Colon (tissue), 2 donors: Measurements from ENCODE around the gene LCP1.

Source experiments
- FAIRE-seq: peaks from 2 replicates; lab custom pipeline; 2012; peaks lifted over from hg19 to GRCh38; lab: Jason Lieb, UNC
- donor health status: control.
- donor health status: control.

LCP1 gene

GRCh38 chr13:46126552-46127357 is 55.2 kb downstream of the LCP1 start:
- FAIRE-seq = no peak

DNA sequence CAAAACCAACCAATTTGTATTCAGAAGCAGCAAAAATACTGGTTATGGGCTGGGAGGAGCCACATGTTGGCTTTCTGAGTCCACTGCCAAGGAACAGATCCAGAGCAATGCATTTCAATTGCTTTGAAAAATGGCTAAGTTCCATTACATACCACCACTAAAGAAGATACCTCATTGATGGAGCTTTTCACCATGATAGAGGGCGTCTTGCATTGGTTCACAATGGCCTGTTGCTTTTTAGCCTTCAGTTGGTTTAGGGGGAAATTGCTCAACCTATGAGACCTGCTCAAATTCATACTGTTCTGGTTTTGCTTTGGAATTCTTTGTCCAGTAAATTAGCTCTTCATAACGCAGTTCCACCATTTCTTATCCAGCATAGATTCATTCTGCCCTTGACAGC is 55.9 kb downstream of the LCP1 start:
- no peak for FAIRE-seq

DNA sequence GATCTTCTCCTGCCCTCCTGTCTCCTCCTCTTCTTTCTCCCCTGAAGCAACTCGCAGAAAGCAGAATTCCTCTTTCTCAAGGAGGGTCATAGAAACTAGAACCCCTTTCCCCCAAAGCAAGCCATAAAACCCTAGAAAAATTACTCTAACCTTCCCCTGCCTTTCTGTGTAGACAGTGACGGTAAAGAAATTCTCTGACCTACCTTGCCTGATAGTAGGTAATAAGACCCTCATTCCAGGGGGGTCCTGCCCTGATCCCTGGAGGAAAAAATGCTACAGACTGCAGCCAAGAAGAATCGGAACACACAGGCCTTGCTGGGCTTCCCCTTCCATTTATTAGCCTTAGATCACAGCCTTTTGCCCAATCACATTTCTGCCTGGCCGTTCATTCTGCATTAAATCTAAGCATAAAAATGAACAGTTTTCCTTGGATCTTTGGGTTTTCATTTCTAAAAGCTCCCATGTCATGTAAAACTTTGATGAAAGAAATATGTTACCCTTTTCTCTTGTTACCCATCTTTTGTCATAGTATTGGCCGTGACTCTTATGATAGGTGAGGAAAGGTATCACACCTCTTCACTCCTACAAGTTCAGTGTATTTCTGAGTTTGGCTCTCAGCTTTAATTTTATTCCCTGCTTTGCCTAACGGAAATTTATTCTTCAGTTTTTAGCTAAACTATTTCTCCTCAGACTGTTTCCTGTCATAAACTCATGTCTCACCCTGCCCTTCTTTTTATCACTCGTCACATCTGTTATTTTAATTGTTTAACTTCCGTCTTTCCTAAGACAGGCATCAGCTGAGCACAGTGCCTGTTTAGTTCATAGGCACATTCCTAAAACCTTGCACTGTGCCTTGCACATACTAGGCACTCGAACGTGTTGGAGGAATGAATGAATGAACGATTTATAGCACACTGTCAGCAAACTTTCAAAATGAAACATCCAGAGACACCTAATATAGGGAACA is 56.7 kb downstream of the LCP1 start:
- no peak for FAIRE-seq

GRCh38 chr13:46124531-46124966 is 57.4 kb downstream of the LCP1 start:
- no peak for FAIRE-seq

GRCh38 chr13:46122304-46122703 is 59.7 kb downstream of the LCP1 start:
- no peak for FAIRE-seq

DNA sequence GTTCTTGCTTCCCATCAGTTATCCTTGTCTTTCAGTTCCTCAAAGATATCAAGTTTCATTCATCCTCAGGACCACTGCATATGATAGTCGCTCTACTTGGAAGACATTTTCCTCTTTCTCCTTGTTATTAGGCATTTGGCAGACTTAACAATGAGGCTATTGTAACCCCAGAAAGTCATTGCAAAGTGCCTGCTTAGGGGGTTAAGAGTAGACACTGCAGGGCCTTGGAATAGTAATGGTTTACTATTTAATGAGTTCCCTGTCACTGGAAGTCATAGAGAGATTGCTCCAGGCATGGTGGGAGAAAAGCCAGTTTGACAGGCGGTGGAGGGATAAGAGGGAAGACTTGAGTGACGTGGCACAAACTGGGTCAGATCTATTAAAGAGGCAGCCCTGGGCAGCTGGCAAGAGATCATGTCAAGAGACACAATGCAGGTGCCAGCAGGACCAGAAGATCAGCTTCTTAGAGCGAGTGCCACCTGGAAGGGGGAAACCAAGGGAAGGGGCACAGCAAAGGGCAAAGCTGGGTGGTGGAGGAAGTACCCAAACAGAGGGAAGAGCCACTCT is 60.3 kb downstream of the LCP1 start:
- FAIRE-seq = no peak

DNA sequence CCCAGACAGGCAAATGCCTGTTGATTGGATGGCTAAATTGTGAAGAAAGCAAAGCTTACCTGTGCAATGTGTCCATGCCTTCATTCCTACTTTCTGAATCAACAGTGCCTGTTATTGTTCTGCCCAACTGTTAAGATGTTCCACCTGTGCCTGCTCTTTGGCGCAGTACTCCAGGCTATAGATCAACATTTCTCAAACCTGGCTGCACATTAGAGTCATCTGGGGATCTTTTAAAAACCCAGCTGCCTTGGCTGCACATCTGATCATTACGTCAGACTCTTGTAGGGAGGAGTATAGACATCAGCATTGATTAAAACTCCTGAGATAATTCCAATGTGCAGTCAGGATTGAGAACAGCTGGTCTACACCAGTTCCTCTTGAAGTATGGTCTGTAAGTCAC is 60.9 kb downstream of the LCP1 start:
- FAIRE-seq = no peak

DNA sequence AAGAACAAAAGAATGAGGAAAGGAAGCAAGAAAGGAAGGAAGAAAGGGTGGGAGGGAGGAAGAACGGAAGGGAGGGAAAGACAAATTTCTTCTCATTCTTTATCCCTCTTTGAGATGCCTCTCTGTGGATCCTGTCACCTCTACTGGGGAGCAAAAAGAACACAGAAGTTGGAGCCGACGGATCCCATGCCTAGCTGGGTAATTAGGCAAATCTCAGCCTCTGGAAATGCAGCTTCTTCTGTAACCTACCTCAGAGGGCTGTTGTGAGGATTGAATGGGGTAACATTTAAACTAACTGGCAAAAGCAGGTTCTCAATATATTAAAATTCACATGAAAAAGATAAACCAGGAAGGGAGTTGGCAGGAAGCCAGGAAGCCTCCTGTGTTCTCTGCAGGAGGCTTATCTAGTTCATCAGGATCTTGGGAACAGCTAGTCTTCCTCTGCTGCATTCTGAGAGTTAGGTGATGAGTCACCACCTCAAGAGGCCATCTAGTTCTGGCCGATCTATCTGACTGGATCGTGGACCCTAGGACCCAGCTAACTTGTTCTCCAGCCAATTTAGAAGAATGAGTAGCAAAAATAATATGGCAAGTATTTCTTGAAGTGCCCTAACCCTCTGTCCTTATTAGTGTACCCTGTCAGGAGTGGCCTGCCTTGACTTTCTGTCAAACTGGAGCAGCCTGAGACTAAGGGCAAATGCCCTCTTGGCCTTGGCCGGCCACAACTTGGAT is 61.9 kb downstream of the LCP1 start:
- FAIRE-seq = no peak

DNA sequence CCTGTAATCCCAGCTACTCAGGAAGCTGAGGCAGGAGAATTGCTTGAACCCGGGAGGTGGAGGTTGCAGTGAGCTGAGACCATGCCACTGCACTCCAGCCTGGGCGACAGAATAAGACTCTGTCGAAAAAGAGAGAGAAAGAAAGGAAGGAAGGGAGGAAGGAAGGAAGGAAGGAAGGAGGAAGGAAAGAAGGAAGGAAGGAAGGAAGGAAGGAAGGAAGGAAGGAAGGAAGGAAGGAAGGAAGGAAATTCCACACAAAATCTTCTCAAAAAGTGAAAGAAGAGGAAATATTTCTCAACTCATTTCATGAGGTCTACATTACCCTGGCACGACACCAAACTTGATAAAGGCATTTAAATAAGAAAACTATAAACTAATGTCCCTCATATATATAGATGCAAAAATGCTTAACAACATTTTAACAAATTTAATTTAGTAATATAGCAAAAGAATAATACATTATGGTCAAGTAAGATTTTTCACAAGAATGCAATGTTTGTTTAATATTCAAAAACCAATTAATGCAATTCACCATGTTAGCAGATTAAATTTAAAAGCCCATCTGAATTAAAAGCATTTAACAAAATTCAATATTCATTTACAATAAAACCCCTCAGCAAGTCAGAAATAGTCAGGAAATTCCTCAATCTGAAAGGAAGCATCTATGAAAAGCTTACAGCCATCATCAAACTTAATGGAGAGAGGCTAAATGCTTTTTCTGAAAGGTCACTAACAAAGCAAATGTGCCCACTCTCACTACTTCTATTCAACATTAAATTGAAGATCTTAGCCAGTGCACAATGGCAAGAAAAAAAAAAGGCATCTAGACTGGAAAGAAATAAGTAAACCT is 65.1 kb downstream of the LCP1 start:
- no peak for FAIRE-seq

DNA sequence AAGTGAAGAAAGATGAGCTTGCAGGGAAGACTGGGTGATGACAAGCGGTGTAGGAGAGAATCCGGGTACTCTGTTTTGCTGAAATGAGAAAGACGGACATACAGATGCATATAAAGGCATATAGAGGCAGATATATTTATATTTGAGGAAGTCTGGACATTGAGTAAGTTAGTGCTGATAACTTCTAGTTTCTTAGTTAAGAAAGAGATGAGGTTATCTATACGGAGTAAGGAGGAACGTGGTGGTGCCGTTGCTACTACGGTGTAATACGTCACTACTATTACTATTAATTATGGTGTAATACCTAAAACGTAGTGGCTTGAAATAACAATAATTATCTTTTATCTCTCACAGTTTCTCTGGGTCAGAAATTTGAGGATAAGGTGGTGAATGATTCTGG is 67.4 kb downstream of the LCP1 start:
- FAIRE-seq = no peak

DNA sequence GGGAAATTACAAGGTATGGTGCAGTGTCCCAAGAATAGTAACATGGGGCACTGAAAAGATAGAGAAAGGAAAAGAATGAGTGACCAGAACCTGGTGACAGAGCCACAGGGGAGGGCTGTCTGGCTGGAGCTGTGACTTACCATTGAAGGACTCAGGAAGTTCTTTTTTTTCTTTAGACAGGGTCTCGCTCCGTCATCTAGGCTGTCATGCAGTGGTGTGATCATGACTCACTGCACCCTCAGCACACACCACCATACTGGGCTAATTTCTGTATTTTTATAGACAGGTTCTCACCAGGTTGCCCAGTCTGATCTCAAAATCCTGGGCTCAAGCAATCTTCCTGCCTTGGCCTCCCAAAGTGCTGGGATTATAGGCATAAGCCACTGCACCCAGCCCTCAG is 68.4 kb downstream of the LCP1 start:
- no peak for FAIRE-seq

GRCh38 chr13:46111151-46111550 is 70.8 kb downstream of the LCP1 start:
- FAIRE-seq = no peak

DNA sequence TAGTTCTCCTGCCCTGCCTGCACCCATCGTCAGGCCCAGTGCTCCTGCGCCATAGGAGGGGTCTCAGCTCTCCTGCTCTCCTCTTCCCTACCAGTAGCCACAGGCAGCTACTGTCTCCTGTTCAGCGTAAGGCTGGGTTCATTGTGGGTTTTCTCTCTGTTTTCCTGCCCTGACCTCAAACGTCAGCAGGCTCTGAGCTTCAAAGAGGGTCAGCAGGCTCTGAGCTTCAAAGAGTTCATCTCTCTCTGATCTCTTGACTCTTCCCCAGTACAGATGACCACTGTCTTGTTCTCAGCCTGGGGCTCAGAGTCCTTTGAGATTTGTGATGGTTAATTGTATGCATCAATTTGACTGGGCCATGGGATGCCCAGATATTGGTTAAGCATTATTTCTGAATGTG is 72.5 kb downstream of the LCP1 start:
- FAIRE-seq = no peak

- no peak for FAIRE-seq
Observed at GRCh38 chr13:46106839-46107371, 75.1 kb downstream of the LCP1 start.

GRCh38 chr13:46104868-46105267 is 77.1 kb downstream of the LCP1 start, which contains the start of gene CPB2:
TSS of gene CPB2 (minus strand) at chr13:46105033. CDS start at chr13:46105009, 24 bp downstream.
- FAIRE-seq = no peak

DNA sequence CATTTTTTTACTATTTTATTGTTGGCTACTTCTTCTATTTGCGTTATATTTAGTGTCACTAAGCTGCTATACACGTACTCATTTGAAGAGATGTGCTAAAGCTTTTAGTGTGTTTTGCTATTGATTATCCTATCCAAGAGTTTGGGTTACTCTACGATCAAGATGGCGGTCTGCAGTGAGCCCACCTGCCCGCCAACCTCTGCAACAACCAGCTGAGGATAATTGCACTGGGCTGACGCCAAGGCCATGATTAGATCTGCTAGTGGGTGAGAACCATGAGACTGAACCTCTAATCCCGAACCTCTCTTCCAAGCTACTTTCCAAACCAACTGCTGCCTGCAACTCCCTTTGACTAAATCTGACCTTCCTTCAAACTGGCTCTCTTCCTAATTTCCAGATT is 78.9 kb downstream of the LCP1 start:
- FAIRE-seq = no peak

- FAIRE-seq = no peak
Observed at GRCh38 chr13:46102255-46102605, 79.7 kb downstream of the LCP1 start.

GRCh38 chr13:46101484-46102254 is 80.3 kb downstream of the LCP1 start:
- FAIRE-seq = no peak

DNA sequence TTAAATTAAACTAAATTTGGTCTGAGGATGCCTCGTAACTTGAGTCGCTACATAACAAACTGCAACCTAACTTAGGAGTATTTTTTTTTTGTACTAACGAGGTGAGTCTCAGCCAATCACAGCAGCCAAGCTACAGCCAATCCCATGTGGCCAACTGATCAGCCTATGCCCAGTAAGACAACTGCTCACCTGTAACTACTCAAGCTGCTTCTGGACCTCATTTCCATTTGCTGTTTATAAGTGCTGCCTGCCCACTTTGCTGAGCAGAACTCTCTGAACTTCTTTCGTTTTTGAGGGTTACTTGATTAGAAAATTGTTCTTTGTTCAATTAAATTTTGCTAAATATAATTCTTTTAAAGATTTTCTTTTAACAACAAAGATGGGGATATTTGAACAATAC is 81.0 kb downstream of the LCP1 start:
- no peak for FAIRE-seq

GRCh38 chr13:46100191-46100815 is 81.7 kb downstream of the LCP1 start:
- no peak for FAIRE-seq
